GM20000 (cell line): Measurements from ENCODE around the gene AIG1.

Experiments
- DNase-seq: peaks from one replicate; pipeline ENCODE4 v3.0.0; 2012; ENCODE audit warnings: low spot score
- TF ChIP-seq, protein P1 (sequence below): IDR thresholded peaks from 2 replicates; pipeline ENCODE4 v1.5.1; 2012; ENCODE audit warnings: mild to moderate bottlenecking, control low read depth; ENCODE audit errors: extremely low read depth, missing control alignments

AIG1 gene

DNA sequence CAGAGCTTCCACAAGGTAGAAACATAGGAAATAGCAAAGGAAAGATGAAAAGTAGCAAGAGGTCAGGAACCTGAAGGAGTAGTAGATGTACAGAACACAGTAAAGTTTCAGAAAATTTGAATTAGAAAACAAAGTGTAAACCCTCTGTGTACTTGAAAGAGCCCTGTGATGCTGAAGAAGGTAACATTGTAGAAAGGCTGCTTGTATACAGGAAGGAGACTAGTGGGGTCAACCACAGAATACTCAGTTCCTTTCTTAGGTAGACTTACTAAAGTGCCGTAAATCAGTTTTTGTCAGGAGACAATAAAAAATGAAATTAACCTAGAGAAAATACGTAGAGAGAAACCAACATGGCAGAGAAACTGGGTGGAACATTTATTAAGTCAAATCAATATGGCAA is 149.7 kb downstream of the AIG1 start:
- TF ChIP-seq, protein P1, sequence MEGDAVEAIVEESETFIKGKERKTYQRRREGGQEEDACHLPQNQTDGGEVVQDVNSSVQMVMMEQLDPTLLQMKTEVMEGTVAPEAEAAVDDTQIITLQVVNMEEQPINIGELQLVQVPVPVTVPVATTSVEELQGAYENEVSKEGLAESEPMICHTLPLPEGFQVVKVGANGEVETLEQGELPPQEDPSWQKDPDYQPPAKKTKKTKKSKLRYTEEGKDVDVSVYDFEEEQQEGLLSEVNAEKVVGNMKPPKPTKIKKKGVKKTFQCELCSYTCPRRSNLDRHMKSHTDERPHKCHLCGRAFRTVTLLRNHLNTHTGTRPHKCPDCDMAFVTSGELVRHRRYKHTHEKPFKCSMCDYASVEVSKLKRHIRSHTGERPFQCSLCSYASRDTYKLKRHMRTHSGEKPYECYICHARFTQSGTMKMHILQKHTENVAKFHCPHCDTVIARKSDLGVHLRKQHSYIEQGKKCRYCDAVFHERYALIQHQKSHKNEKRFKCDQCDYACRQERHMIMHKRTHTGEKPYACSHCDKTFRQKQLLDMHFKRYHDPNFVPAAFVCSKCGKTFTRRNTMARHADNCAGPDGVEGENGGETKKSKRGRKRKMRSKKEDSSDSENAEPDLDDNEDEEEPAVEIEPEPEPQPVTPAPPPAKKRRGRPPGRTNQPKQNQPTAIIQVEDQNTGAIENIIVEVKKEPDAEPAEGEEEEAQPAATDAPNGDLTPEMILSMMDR, result no peak
- no peak for DNase-seq

DNA sequence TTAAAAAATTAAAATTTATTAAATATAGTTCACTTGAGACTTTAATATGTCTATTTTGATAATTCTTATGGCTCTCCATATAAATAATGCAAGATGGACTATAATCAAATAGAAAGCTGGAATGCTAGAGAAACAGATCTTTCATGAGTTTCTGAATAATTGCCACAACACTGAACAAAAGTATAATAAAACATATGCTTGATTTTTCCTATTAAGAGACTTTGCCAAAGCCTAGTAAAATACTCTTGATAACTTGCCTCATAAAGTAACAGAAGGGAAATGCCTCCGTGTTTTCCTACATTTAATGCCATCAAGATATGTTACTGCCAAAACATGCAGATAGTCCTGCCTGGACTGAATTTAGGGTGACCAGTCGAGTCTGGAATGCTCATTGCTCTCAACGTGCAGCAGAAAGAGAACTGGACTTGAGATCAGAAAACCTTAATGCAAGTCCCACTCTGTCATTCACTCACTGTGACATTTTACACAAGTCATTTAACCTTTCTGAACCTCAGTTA is 153.2 kb downstream of the AIG1 start:
- TF ChIP-seq, protein P1, result no peak
- no peak for DNase-seq

DNA sequence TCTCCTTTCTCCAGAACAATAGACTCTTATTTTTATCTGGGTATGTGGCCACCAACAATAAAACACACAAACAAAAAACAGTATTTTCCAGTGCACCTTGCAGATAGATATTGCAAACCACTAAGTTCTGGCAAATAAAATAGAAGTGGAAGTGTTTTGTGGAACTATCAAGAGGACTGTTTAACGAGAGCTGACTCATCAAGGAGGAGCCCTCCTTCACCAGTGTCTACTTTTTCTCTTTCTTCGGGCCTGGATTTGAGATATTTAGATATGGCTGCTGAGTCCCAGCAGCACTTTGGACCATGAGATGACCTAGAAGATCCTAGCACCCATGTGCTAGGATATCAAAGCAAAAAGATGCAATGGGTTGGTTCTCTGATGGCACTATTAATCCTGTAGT is 154.7 kb downstream of the AIG1 start:
- DNase-seq, result no peak
- TF ChIP-seq, protein P1, result no peak

DNA sequence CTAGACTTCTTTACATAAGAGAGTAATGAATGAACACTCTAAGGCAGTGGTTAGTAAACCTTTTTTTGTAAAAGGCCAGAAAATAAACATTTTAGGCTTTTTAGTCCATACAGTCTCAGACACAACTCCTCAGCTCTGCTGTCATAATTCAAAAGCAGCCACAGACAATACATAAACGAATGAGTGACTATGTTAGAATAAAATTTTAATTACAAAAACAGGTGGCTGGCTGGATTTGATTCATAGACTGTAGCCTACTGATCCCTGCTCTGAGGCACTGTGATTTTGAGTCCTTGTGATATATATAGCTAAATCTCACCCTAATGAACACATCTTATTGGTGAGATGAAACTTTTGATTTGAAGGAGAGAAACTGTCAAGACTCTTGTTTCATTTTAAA is 155.1 kb downstream of the AIG1 start:
- TF ChIP-seq, protein P1, result no peak
- DNase-seq, result no peak

DNA sequence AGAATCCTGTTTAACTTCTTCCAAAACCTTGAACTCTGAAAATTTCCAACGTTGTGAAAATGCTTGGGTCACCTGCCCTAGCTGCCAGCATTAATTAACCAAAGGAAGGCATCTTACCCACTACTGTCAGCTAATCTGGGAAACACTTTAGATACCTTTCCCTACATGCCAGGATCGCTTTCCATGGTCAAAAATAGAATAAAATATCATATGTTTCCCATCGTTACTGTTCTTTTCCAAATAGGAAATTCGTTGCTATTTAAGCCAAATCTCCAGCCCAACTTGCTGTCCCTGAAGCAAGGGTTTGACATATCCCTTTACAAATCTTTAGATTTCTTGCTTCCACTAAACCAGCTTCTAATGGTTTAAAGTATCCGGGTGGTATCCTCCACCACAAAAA is 157.5 kb downstream of the AIG1 start:
- no peak for DNase-seq
- TF ChIP-seq, protein P1, result no peak

DNA sequence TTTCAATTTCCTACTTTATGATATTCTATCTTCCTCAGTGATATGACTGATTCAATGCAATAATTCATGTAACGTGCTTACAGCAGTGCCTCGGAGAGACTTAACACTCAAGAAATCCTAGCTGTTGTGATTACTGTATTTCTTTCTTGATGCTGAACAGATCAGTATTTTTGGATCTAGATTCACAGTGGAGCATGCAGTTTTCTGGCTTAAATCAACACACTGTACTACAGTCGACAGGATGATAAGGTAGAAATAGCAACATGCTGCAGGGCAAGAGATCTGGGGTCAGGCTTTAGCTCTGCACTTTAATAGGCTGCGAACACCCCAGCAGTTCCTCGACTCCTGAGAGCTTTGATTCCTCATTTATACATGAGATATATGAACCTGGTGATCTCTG is 161.0 kb downstream of the AIG1 start:
- no peak for DNase-seq
- TF ChIP-seq, protein P1, result no peak

DNA sequence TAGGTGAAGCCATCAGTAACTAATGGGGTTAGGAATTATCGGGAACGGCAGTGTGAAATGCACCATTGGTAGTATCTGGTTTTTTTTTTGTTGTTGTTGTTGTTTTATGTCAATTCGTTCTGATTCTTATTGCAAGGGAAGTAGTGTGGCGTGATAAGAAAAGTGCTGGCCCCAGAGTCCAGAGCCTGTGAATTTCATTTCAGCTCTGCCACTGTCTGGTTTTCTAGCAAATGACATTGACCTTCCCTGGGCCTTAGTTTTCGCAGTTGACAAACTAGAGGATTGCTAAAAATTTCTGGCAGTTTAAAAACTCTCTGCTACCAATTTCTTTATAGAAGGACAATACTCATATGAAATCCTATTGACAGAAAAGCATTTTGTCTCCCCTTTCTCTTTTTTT is 161.6 kb downstream of the AIG1 start:
- no peak for DNase-seq
- TF ChIP-seq, protein P1, result no peak

DNA sequence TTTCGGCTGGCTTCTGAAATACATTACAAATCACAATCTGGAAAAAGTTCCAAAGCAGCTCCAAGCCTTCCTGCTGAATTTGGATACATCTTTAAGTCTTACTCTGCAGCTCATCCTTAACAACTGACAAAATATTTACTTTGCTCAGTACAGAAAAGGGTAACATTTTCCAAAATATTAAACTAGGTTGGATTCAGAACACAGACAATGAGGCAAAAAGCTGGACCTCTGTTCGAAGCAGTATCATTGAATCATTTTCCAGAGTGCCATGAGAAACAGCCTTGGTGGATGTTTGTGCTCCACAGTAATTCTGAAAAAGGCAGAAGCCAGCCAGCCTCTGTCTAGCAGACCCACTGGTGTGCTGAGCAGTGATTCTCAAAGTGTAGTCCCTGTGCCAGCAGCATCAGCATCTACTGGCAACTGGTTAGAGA is 162.1 kb downstream of the AIG1 start:
- DNase-seq, result no peak
- TF ChIP-seq, protein P1, result no peak
